GM12878 (cell line): ENCODE measurements around the gene TUBA3C. TPM values are rescaled to one million over a fixed set of nuclear protein-coding genes. Genes with fewer than 3 reads are reported as not detected.

Source experiments
- ATAC-seq: fragments of 200-7000 bp; cut with Tn5 transposase; 3 replicates; pipeline ENCODE4 v1.9.1; 2020; ENCODE audit warnings: mild to moderate bottlenecking, moderate library complexity
- BruUV-seq: library from RNA; stranded (reverse); fragments of 400-500 nt; replicated peaks from 2 replicates; lab custom pipeline; 2021; lab: Mats Ljungman, UMichigan
- CTCF ChIA-PET: fragments of 300-600 bp; sonication (Branson Sonifier 250); formaldehyde crosslinking; extraction: SDS; loops from one replicate; lab custom pipeline; 2021; ENCODE audit warnings: inconsistent platforms; lab: Yijun Ruan, JAX
- POLR2A ChIA-PET: fragments of 350-600 bp; formaldehyde crosslinking; extraction: SDS; loops from one replicate; lab custom pipeline; 2021; ENCODE audit warnings: inconsistent platforms; lab: Charles Lee
- RAD21 ChIA-PET: fragments of 300-600 bp; sonication (Branson Sonifier 250); formaldehyde crosslinking; loops from one replicate; lab custom pipeline; 2023; ENCODE audit warnings: antibody characterized with exemption; ENCODE audit not compliant: unreplicated experiment; lab: Charles Lee
- SMC1A ChIA-PET: fragments of 300-600 bp; sonication (Branson Sonifier 250); formaldehyde crosslinking; loops from one replicate; lab custom pipeline; 2023; ENCODE audit not compliant: unreplicated experiment, uncharacterized antibody; lab: Charles Lee
- DNase-seq: peaks from one replicate; pipeline ENCODE4 v3.0.0-alpha.2; 2011; ENCODE audit warnings: low read depth, low spot score
- FAIRE-seq: peaks from 3 replicates; lab custom pipeline; 2011; peaks lifted over from hg19 to GRCh38; lab: Jason Lieb, UNC
- H2AFZ ChIP-seq: 2 replicates; pipeline ENCODE4 v1.6.0; 2011; ENCODE audit warnings: low read depth, low read length, control low read depth; ENCODE audit not compliant: control insufficient read depth
- H3K27ac ChIP-seq: 2 replicates; pipeline ENCODE4 v1.5.1; 2011; ENCODE audit warnings: control low read depth; ENCODE audit not compliant: control insufficient read depth, insufficient read depth
- H3K27me3 ChIP-seq, 2 experiments: replicated peaks in 1 of 2; 2 replicates each; pipeline versions ENCODE4 v1.6.0 to v1.6.1; 2011; ENCODE audit warnings: low read length in 1 of 2; ENCODE audit not compliant: control insufficient read depth in 2 of 2, insufficient read depth in 2 of 2
- H3K36me3 ChIP-seq, 2 experiments: 2 replicates each; pipeline ENCODE4 v1.5.1; 2011; ENCODE audit warnings: low read length in 1 of 2; ENCODE audit not compliant: control insufficient read depth in 2 of 2, insufficient read depth in 2 of 2
- H3K4me1 ChIP-seq: 2 replicates; pipeline ENCODE4 v1.6.1; 2011; ENCODE audit warnings: mild to moderate bottlenecking, low read length, moderate library complexity, mixed read lengths; ENCODE audit not compliant: control insufficient read depth, insufficient read depth
- H3K4me2 ChIP-seq: 2 replicates; pipeline ENCODE4 v1.6.0; 2011; ENCODE audit warnings: control low read depth; ENCODE audit not compliant: control insufficient read depth, insufficient read depth
- H3K4me3 ChIP-seq: fragments of 200-600 bp; sonication (generic); 2 replicates; pipeline ENCODE4 v1.5.1; 2016
- H3K79me2 ChIP-seq: 2 replicates; pipeline ENCODE4 v1.6.0; 2011; ENCODE audit warnings: low read length; ENCODE audit not compliant: control insufficient read depth, insufficient read depth
- H3K9ac ChIP-seq: 2 replicates; pipeline ENCODE4 v1.8.0; 2011; ENCODE audit warnings: low read length, control low read depth, mixed read lengths; ENCODE audit not compliant: control insufficient read depth, insufficient read depth
- H3K9me3 ChIP-seq: replicated peaks from 3 replicates; pipeline ENCODE4 v1.5.1; 2011; ENCODE audit warnings: mild to moderate bottlenecking, low read length; ENCODE audit not compliant: control insufficient read depth, insufficient read depth
- H4K20me1 ChIP-seq: 2 replicates; pipeline ENCODE4 v1.6.0; 2011; ENCODE audit not compliant: control insufficient read depth, insufficient read depth
- CHD1 ChIP-seq: IDR thresholded peaks from 2 replicates; pipeline ENCODE4 v1.6.1; 2012; ENCODE audit warnings: low read depth, low read length, improper control_type of control experiment
- CTCF ChIP-seq, 3 experiments: IDR thresholded peaks in 2 of 3; conservative IDR thresholded peaks in 1 of 3; 2 replicates each; pipeline ENCODE4 v1.5.1; 2011; ENCODE audit warnings: low read depth in 3 of 3, low read length in 3 of 3, mild to moderate bottlenecking in 3 of 3, control low read depth in 2 of 3, moderate library complexity in 2 of 3, inconsistent platforms in 1 of 3, mixed read lengths in 1 of 3; ENCODE audit not compliant: control insufficient read depth in 2 of 3, insufficient read depth in 1 of 3; ENCODE audit errors: extremely low read depth in 1 of 3
- E4F1 ChIP-seq: fragments of 450-650 bp; IDR thresholded peaks from 2 replicates; pipeline ENCODE4 v1.6.1; 2018; ENCODE audit warnings: borderline replicate concordance, mild to moderate bottlenecking; ENCODE audit not compliant: partially characterized antibody
- EP300 ChIP-seq, 2 experiments: fragments of 150-350 bp in 1 of 2; IDR thresholded peaks; 2 replicates each; pipeline ENCODE4 v1.6.1; 2011 to 2012; ENCODE audit warnings: low read depth in 2 of 2, low read length in 2 of 2, borderline replicate concordance in 1 of 2, improper control_type of control experiment in 1 of 2, inconsistent platforms in 1 of 2; ENCODE audit not compliant: control insufficient read depth in 1 of 2
- HDAC6 ChIP-seq: fragments of 200-600 bp; sonication (generic); IDR thresholded peaks from one replicate; pipeline ENCODE4 v1.8.0; 2017; ENCODE audit warnings: antibody characterized with exemption; ENCODE audit not compliant: unreplicated experiment
- IRF5 ChIP-seq: fragments of 450-650 bp; IDR thresholded peaks from 2 replicates; pipeline ENCODE4 v1.6.1; 2017; ENCODE audit warnings: borderline replicate concordance
- MAX ChIP-seq: IDR thresholded peaks from 2 replicates; pipeline ENCODE4 v1.6.1; 2012; ENCODE audit warnings: low read depth, low read length, improper control_type of control experiment
- PML ChIP-seq: IDR thresholded peaks from 2 replicates; pipeline ENCODE4 v1.6.1; 2012; ENCODE audit warnings: low read length, inconsistent platforms
- SMARCA5 ChIP-seq: fragments of 450-650 bp; IDR thresholded peaks from 2 replicates; pipeline ENCODE4 v1.6.1; 2017; ENCODE audit warnings: mild to moderate bottlenecking
- TCF3 ChIP-seq: IDR thresholded peaks from 2 replicates; pipeline ENCODE4 v1.6.1; 2012; ENCODE audit warnings: low read depth, mild to moderate bottlenecking, low read length, borderline replicate concordance; ENCODE audit not compliant: insufficient read depth
- WGBS: methylation state at CpG from one replicate; pipeline ENCODE4 v1.1.6; 2016; ENCODE audit warnings: low lambda C conversion rate; ENCODE audit not compliant: insufficient replicate concordance, insufficient coverage; ENCODE audit errors: missing lambda C conversion rate; 5-methylcytosine and 5-hydroxymethylcytosine counted together
- in situ Hi-C: fragments of 300-500 bp; cut with MboI; formaldehyde crosslinking; loops from 9 replicates; pipeline ENCODE4 v1.14.3; 2018; ENCODE audit warnings: mixed read lengths
- intact Hi-C: fragments of 100-400 bp; cut with micrococcal nuclease; formaldehyde crosslinking; loops from one replicate; pipeline ENCODE4 v1.14.2; 2022; ENCODE audit not compliant: unreplicated experiment
- polyA plus RNA-seq, 11 experiments: library from polyadenylated mRNA; depleted of rRNA in 4 of 11; unstranded in 6 of 11; stranded (reverse) in 5 of 11; fragments of >200 nt; fragmentation: Nextera tagmentation in 4 of 11; fragmentation: Illumina TruSeq in 1 of 11; extraction: Ambion mirVana in 4 of 11; extraction: Trizol in 1 of 11; gene quantifications; 1 replicate in 1 of 11; 2 replicates in 10 of 11; pipeline versions ENCODE4 v1.2.1 to v1.2.3, GENCODE V29; 2011 to 2016; ENCODE audit warnings: inconsistent platforms in 2 of 11, missing spikeins in 2 of 11, low read depth in 1 of 11
- total RNA-seq, 4 experiments: library from RNA; depleted of rRNA in 3 of 4; stranded (reverse); fragments of >200 nt in 3 of 4; fragmentation: Illumina TruSeq in 1 of 4; extraction: Trizol in 1 of 4; gene quantifications; 2 replicates each; pipeline versions ENCODE4 v1.2.1 to v1.2.3, GENCODE V29; 2013 to 2021

TUBA3C gene
- total and polyA plus RNA-seq, 10 of the 15 experiments (the other 5 are each of a cell fraction or from before 2014, with no cell fraction given): 0.04 to 4.5 (median 0.31) TPM; not detected in 5

- no peak for DNase-seq
- intact Hi-C loops: no loop called here
- TF ChIP-seq SMARCA5: no peak
- TF ChIP-seq IRF5: no peak
- no peak for TF ChIP-seq TCF3
- TF ChIP-seq HDAC6: no peak
- no peak for TF ChIP-seq CHD1
- TF ChIP-seq, all 136 proteins: peak for 0
- H3K27me3 ChIP-seq: no peaks in the 10 kb centered on the region
- no peaks in the 10 kb centered on the region for H3K79me2 ChIP-seq
- 17% methylated on average over 9 of the region's 10 CpGs for WGBS
- no peaks in the 10 kb centered on the region for H3K4me1 ChIP-seq
- ChIA-PET SMC1A (no interaction called here), RAD21 (no interaction called here), CTCF (no interaction called here), POLR2A (no interaction called here)
- no peaks in the 10 kb centered on the region; the same call in 2 of the 3 replicates for H3K9me3 ChIP-seq
- no peak for FAIRE-seq
- H3K27ac ChIP-seq: no peak overlapping the region
- no TSS peak for BruUV-seq
- H3K4me3 ChIP-seq: no peak overlapping the region
- in situ Hi-C loops: no loop called here
- no peak for ATAC-seq
- no peak overlapping the region for H2AFZ ChIP-seq
- H3K4me2 ChIP-seq: no peak overlapping the region
- no peaks in the 10 kb centered on the region for H3K36me3 ChIP-seq
- no peak overlapping the region for H3K9ac ChIP-seq
- H4K20me1 ChIP-seq: no peaks in the 10 kb centered on the region
Observed at GRCh38 chr13:19150226-19150625, 31.4 kb downstream of the TUBA3C start.

- SMC1A ChIA-PET: no interaction called here
- in situ Hi-C loops: no loop called here
- POLR2A ChIA-PET: no interaction called here
- no peaks in the 10 kb centered on the region for H3K79me2 ChIP-seq
- H3K4me2 ChIP-seq: no peak overlapping the region
- no peaks in the 10 kb centered on the region for H3K4me1 ChIP-seq
- BruUV-seq: no TSS peak
- no peak overlapping the region for H2AFZ ChIP-seq
- CTCF ChIA-PET: no interaction called here
- RAD21 ChIA-PET: no interaction called here
- no peak for DNase-seq
- ATAC-seq: no peak
- H3K27ac ChIP-seq: no peak overlapping the region
- no peaks in the 10 kb centered on the region; the same call in 2 of the 3 replicates for H3K9me3 ChIP-seq
- H3K27me3 ChIP-seq: no peaks in the 10 kb centered on the region
- intact Hi-C loops: no loop called here
- H3K4me3 ChIP-seq: no peak overlapping the region
- H3K9ac ChIP-seq: no peak overlapping the region
- no peaks in the 10 kb centered on the region for H4K20me1 ChIP-seq
- no peaks in the 10 kb centered on the region for H3K36me3 ChIP-seq
- no peak for FAIRE-seq
- no peak for TF ChIP-seq CTCF (IDR thresholded peaks at IDR 0.05 in 2 of 3, conservative IDR thresholded peaks at IDR 0.05 in 1 of 3; ENCODE audit: control insufficient read depth in 2 of 3, extremely low read depth in 1 of 3, insufficient read depth in 1 of 3, low read depth in 3 of 3, low read length in 3 of 3)
- TF ChIP-seq EP300 (IDR thresholded peaks at IDR 0.05; ENCODE audit: borderline replicate concordance in 1 of 2, control insufficient read depth in 1 of 2, low read depth in 2 of 2, low read length in 2 of 2): no peak
- no peak for TF ChIP-seq PML
- TF ChIP-seq MAX: no peak
- no peak for TF ChIP-seq E4F1
Observed at GRCh38 chr13:19148561-19148960, 33.1 kb downstream of the TUBA3C start.
